CD4-positive, alpha-beta T cell (primary cell): Measurements from ENCODE around the gene MAMDC2. TPM values are rescaled to one million over a fixed set of nuclear protein-coding genes. Genes with fewer than 3 reads are reported as not detected.

Experiments
- ATAC-seq: fragments of 200-7000 bp; cut with Tn5 transposase; one replicate; pipeline ENCODE4 v1.10.0; 2022; ENCODE audit warnings: mild to moderate bottlenecking; ENCODE audit not compliant: poor library complexity
- CTCF ChIA-PET: fragments of 350-600 bp; sonication (Branson Sonifier 250); formaldehyde crosslinking; loops from one replicate; lab custom pipeline; 2021; ENCODE audit warnings: antibody characterized with exemption, inconsistent platforms; lab: Charles Lee
- POLR2A ChIA-PET: fragments of 350-600 bp; sonication (Branson Sonifier 250); formaldehyde crosslinking; loops from one replicate; lab custom pipeline; 2021; ENCODE audit warnings: antibody characterized with exemption, inconsistent platforms; lab: Charles Lee
- DNase-seq, 14 experiments: peaks; one replicate each; pipeline ENCODE4 v3.0.0-alpha.2; 2013 to 2020; ENCODE audit warnings: mixed read lengths in 2 of 14
- H3K27ac ChIP-seq, 2 donors: one replicate each; pipeline versions ENCODE4 v1.5.1 to v1.7.0; 2013; ENCODE audit warnings: low read length in 2 of 2, low read depth in 1 of 2, mild to moderate bottlenecking in 1 of 2
- H3K27me3 ChIP-seq, 2 experiments: 1 replicate in 1 of 2; 2 replicates in 1 of 2; pipeline versions ENCODE4 v1.6.1 to v1.7.0; 2013; ENCODE audit warnings: low read length in 2 of 2, control low read depth in 1 of 2, mild to moderate bottlenecking in 1 of 2, moderate library complexity in 1 of 2; ENCODE audit not compliant: insufficient read depth in 2 of 2, control insufficient read depth in 1 of 2
- H3K36me3 ChIP-seq: one replicate; pipeline ENCODE4 v1.6.1; 2013; ENCODE audit warnings: low read length, control low read depth; ENCODE audit not compliant: insufficient read depth
- H3K4me1 ChIP-seq: one replicate; pipeline ENCODE4 v1.6.1; 2013; ENCODE audit warnings: low read length, control low read depth; ENCODE audit not compliant: insufficient read depth
- H3K4me3 ChIP-seq: one replicate; pipeline ENCODE4 v1.5.1; 2013; ENCODE audit warnings: mild to moderate bottlenecking, low read length, moderate library complexity
- H3K9me3 ChIP-seq, 2 experiments: 1 replicate in 1 of 2; 2 replicates in 1 of 2; pipeline versions ENCODE4 v1.6.1 to v1.7.0; 2013; ENCODE audit warnings: low read length in 2 of 2, mild to moderate bottlenecking in 2 of 2, control low read depth in 1 of 2, moderate library complexity in 1 of 2; ENCODE audit not compliant: control insufficient read depth in 1 of 2, insufficient read depth in 1 of 2
- H3K27ac Mint-ChIP-seq: one replicate; pipeline ENCODE4 v1.8.0; 2020; ENCODE audit warnings: mixed read lengths
- H3K27me3 Mint-ChIP-seq: one replicate; pipeline ENCODE4 v1.8.0; 2021; ENCODE audit warnings: mixed read lengths
- H3K36me3 Mint-ChIP-seq: one replicate; pipeline ENCODE4 v1.8.0; 2021; ENCODE audit warnings: low read depth, mixed read lengths
- H3K4me1 Mint-ChIP-seq: one replicate; pipeline ENCODE4 v1.8.0; 2021; ENCODE audit warnings: low read depth, mixed read lengths
- H3K4me3 Mint-ChIP-seq: one replicate; pipeline ENCODE4 v1.8.0; 2020; ENCODE audit warnings: mild to moderate bottlenecking, mixed read lengths
- H3K9me3 Mint-ChIP-seq: one replicate; pipeline ENCODE4 v1.8.0; 2020; ENCODE audit warnings: mixed read lengths
- CTCF ChIP-seq: fragments of 200-600 bp; IDR thresholded peaks from one replicate; pipeline ENCODE4 v1.8.0; 2022; ENCODE audit warnings: antibody characterized with exemption, mild to moderate bottlenecking
- intact Hi-C, 2 experiments: fragments of 100-400 bp; cut with DNase I in 1 of 2; cut with micrococcal nuclease in 1 of 2; formaldehyde crosslinking; loops; one replicate each; pipeline versions ENCODE4 v1.15.1 to v1.9.0; 2023 to 2025; cut with DNase I, micrococcal nuclease
- total RNA-seq, 174 experiments: library from RNA in 2 of 174; stranded (reverse) in 2 of 174; gene quantifications; one replicate each; pipeline ENCODE4 v1.2.3 and lab custom pipeline; 2021 to 2026

Gene MAMDC2
- total RNA-seq, 2 experiments from 2014 or later: 0.08 TPM; not detected in 1

- H3K27me3 Mint-ChIP-seq: peaks cover 76% of the 10 kb centered on the region
- ATAC-seq (no peak), DNase-seq (no peak)
- H3K4me3 ChIP-seq: no peak overlapping the region
- H3K4me1 Mint-ChIP-seq: peaks cover 5% of the 10 kb centered on the region
- intact Hi-C loops: no loop called here
- H3K9me3 ChIP-seq: peaks cover 0 to 12% of the 10 kb centered on the region in 2 experiments
- H3K27ac Mint-ChIP-seq: no peak overlapping the region
- no peak overlapping the region for H3K27ac ChIP-seq
- peaks cover 31 to 35% of the 10 kb centered on the region in 2 experiments for H3K27me3 ChIP-seq
- H3K4me1 ChIP-seq: peaks cover 15% of the 10 kb centered on the region
- no peaks in the 10 kb centered on the region for H3K9me3 Mint-ChIP-seq
- CTCF ChIA-PET: no interaction called here
- POLR2A ChIA-PET: no interaction called here
- no peaks in the 10 kb centered on the region for H3K36me3 Mint-ChIP-seq
- TF ChIP-seq CTCF: no peak
- no peaks in the 10 kb centered on the region for H3K36me3 ChIP-seq
- H3K4me3 Mint-ChIP-seq: no peak overlapping the region
Measured at GRCh38 chr9:70045452-70045851, 1.8 kb downstream of the MAMDC2 start.

GRCh38 chr9:70046274-70047070 is 2.8 kb downstream of the MAMDC2 start:
- TF ChIP-seq CTCF: no peak
- peaks cover 65% of the 10 kb centered on the region for H3K27me3 Mint-ChIP-seq
- ATAC-seq (no peak), DNase-seq (no peak)
- peaks cover 15% of the 10 kb centered on the region for H3K4me1 ChIP-seq
- H3K36me3 Mint-ChIP-seq: no peaks in the 10 kb centered on the region
- H3K27me3 ChIP-seq: peaks cover 31 to 35% of the 10 kb centered on the region in 2 experiments
- H3K4me3 Mint-ChIP-seq: no peak overlapping the region
- H3K9me3 ChIP-seq: peaks cover 0 to 12% of the 10 kb centered on the region in 2 experiments
- intact Hi-C loops: no loop called here
- no peak overlapping the region for H3K27ac Mint-ChIP-seq
- no peaks in the 10 kb centered on the region for H3K36me3 ChIP-seq
- no peak overlapping the region for H3K27ac ChIP-seq
- CTCF ChIA-PET: no interaction called here
- POLR2A ChIA-PET: no interaction called here
- H3K4me1 Mint-ChIP-seq: peaks cover 5% of the 10 kb centered on the region
- no peaks in the 10 kb centered on the region for H3K9me3 Mint-ChIP-seq
- H3K4me3 ChIP-seq: no peak overlapping the region

GRCh38 chr9:70049236-70049635 is 5.6 kb downstream of the MAMDC2 start:
- no peaks in the 10 kb centered on the region for H3K4me1 Mint-ChIP-seq
- CTCF ChIA-PET: no interaction called here

More at GRCh38 chr9:70049236-70049635, 5.6 kb downstream of the MAMDC2 start:
- POLR2A ChIA-PET: no interaction called here
- Mint-ChIP-seq H3K9me3 (no peaks in the 10 kb centered on the region), H3K27ac (no peak overlapping the region), H3K27me3 (peaks cover 53% of the 10 kb centered on the region), H3K4me3 (no peak overlapping the region), H3K36me3 (no peaks in the 10 kb centered on the region)
- Histone ChIP-seq H3K9me3 (peaks cover 0 to 6% of the 10 kb centered on the region in 2 experiments), H3K36me3 (no peaks in the 10 kb centered on the region), H3K27ac (no peak overlapping the region), H3K27me3 (peaks cover 16 to 20% of the 10 kb centered on the region in 2 experiments), H3K4me3 (no peak overlapping the region), H3K4me1 (peaks cover 7% of the 10 kb centered on the region)
- no peak for TF ChIP-seq CTCF
- intact Hi-C loops: no loop called here
- DNase-seq: no peak
- no peak for ATAC-seq
